ENCODE results near the gene ETS2. TPM values are rescaled to one million over a fixed set of nuclear protein-coding genes. Genes with fewer than 3 reads are reported as not detected.

The ETS2 gene
- total RNA-seq, 1 experiment from 2014 or later: 132 TPM

DNA sequence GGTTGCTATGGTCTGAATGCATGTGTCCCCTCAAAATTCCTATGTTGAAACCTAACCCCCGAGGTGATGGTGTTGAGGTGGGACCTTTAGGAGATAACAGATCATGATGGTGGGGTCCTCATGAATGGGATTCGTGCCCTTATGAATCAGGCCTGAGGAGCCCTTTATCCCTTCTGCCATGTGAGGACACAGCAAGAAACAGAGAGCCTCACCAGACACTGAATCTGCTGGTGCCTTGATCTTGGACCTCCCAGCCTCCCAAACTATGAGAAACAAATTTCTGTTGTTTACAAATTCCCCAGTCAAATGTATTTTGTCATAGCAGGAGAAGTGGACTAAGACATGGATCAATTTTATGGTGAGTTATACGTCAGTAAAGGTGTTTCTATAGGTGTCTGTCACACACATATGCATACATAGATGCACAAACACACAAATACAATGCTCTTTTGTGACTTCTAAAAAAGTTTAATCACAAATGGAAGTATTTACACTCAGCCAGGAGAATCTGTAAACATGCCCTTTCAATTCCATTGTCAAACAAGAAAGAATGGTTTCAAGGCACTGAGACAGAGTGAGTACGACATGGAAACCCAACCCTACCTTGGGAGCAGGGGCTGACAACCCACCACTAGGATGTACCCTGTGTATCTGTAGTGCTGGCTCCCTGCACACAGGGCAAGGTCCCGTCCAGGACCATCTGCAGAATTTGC is 5.5 kb upstream of the ETS2 start:
- H3K9me3 ChIP-seq (ENCODE audit: control insufficient read depth, insufficient read depth, low read depth, low read length): no peaks in the 10 kb centered on the region
- H3K4me3 ChIP-seq (ENCODE audit: low read depth in 2 of 2, low read length in 2 of 2): no peak overlapping the region
- in situ Hi-C loops (cut with HindIII; ENCODE audit: low pct_unique_long_range_greater_than_20kb, low sequenced_read_pairs): no loop called here
- peaks cover 80% of the 10 kb centered on the region for H3K4me1 ChIP-seq (ENCODE audit: control insufficient read depth, insufficient read depth, low read length)
- DNase-seq (ENCODE audit: low read depth, low spot score) (no peak), ATAC-seq (no peak)
- ChIA-PET POLR2A (no interaction called here), CTCF (no interaction called here)
- H3K27me3 ChIP-seq (ENCODE audit: control insufficient read depth, insufficient read depth, low read length): no peaks in the 10 kb centered on the region
- H3K27ac ChIP-seq (ENCODE audit: low read length): peak overlapping the region; percentile 99
- intact Hi-C loops (cut with micrococcal nuclease; ENCODE audit: unreplicated experiment): loop anchor here (10.0 kb wide), 1 partner anchor 285 kb away; no protein-coding TSS in a partner anchor
- TF ChIP-seq, protein P1, sequence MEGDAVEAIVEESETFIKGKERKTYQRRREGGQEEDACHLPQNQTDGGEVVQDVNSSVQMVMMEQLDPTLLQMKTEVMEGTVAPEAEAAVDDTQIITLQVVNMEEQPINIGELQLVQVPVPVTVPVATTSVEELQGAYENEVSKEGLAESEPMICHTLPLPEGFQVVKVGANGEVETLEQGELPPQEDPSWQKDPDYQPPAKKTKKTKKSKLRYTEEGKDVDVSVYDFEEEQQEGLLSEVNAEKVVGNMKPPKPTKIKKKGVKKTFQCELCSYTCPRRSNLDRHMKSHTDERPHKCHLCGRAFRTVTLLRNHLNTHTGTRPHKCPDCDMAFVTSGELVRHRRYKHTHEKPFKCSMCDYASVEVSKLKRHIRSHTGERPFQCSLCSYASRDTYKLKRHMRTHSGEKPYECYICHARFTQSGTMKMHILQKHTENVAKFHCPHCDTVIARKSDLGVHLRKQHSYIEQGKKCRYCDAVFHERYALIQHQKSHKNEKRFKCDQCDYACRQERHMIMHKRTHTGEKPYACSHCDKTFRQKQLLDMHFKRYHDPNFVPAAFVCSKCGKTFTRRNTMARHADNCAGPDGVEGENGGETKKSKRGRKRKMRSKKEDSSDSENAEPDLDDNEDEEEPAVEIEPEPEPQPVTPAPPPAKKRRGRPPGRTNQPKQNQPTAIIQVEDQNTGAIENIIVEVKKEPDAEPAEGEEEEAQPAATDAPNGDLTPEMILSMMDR (IDR thresholded peaks at IDR 0.05): no peak
- TF ChIP-seq, protein P2, sequence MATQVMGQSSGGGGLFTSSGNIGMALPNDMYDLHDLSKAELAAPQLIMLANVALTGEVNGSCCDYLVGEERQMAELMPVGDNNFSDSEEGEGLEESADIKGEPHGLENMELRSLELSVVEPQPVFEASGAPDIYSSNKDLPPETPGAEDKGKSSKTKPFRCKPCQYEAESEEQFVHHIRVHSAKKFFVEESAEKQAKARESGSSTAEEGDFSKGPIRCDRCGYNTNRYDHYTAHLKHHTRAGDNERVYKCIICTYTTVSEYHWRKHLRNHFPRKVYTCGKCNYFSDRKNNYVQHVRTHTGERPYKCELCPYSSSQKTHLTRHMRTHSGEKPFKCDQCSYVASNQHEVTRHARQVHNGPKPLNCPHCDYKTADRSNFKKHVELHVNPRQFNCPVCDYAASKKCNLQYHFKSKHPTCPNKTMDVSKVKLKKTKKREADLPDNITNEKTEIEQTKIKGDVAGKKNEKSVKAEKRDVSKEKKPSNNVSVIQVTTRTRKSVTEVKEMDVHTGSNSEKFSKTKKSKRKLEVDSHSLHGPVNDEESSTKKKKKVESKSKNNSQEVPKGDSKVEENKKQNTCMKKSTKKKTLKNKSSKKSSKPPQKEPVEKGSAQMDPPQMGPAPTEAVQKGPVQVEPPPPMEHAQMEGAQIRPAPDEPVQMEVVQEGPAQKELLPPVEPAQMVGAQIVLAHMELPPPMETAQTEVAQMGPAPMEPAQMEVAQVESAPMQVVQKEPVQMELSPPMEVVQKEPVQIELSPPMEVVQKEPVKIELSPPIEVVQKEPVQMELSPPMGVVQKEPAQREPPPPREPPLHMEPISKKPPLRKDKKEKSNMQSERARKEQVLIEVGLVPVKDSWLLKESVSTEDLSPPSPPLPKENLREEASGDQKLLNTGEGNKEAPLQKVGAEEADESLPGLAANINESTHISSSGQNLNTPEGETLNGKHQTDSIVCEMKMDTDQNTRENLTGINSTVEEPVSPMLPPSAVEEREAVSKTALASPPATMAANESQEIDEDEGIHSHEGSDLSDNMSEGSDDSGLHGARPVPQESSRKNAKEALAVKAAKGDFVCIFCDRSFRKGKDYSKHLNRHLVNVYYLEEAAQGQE (IDR thresholded peaks at IDR 0.05; ENCODE audit: insufficient read depth in 1 of 2, low read depth in 2 of 2, low read length in 1 of 2): no peak
- TF ChIP-seq POLR2AphosphoS5 (IDR thresholded peaks at IDR 0.05; ENCODE audit: low read depth, low read length): no peak
- TF ChIP-seq SIN3A (IDR thresholded peaks at IDR 0.05; ENCODE audit: borderline replicate concordance, insufficient read depth, low read depth, low read length): no peak
- TF ChIP-seq TCF7L2 (IDR thresholded peaks at IDR 0.05; ENCODE audit: low read depth, low read length): no peak
- no TSS peak for BruUV-seq (replicated peaks)
- H3K36me3 ChIP-seq (ENCODE audit: control insufficient read depth, insufficient read depth, low read length): no peaks in the 10 kb centered on the region

DNA sequence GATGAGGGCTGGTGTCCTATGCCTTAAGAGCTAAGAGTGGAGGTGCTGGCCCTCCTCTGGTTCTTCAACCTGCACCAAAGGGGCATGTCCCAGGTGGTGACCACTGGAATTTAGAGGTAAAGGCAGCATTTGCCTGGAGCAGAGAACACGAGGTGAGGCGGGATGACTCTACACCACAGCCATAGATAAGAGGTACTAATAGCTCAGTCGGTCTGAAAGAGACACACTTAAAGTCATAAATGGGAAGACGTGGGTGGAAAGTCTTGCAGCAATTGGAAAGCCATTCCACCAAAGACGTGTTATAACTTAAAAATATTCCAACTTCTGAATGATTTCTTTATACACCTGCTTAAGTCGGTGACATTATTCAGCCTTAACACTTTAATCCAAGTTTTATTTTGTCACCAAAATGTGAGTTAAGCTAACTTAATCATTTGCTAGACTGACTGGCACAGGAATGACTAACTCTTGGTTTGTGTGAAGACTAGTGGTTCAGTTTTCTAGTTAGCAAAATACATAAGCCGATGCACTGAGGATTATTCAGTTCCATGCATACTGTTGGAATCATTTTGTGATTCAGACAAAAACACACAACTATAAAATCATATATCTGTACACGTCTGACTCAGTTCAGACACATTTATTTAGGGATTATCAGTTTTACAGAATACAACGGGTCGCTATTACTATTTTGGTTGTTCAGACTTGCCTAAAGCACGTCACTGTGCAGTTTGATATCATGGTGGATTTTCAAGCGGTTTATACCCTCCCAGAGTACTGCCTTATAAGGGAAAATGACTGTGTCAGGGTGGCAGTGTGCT is 4.6 kb upstream of the ETS2 start:
- no TSS peak for BruUV-seq (replicated peaks)
- ATAC-seq: no peak
- Histone ChIP-seq H3K4me1 (ENCODE audit: control insufficient read depth, insufficient read depth, low read length) (peaks cover 72% of the 10 kb centered on the region), H3K27me3 (ENCODE audit: control insufficient read depth, insufficient read depth, low read length) (no peaks in the 10 kb centered on the region), H3K4me3 (ENCODE audit: low read depth in 2 of 2, low read length in 2 of 2) (no peak overlapping the region), H3K27ac (ENCODE audit: low read length) (peak overlapping the region; percentile 99), H3K9me3 (ENCODE audit: control insufficient read depth, insufficient read depth, low read depth, low read length) (no peaks in the 10 kb centered on the region), H3K36me3 (ENCODE audit: control insufficient read depth, insufficient read depth, low read length) (no peaks in the 10 kb centered on the region; the same call in 1 of the 2 replicates)
- CTCF ChIA-PET: no interaction called here
- POLR2A ChIA-PET: no interaction called here
- intact Hi-C loops (cut with micrococcal nuclease; ENCODE audit: unreplicated experiment) (loop anchor here (10.0 kb wide), 1 partner anchor 286 kb away; no protein-coding TSS in a partner anchor), in situ Hi-C loops (cut with HindIII; ENCODE audit: low pct_unique_long_range_greater_than_20kb, low sequenced_read_pairs) (no loop called here)
- TF ChIP-seq TCF7L2 (IDR thresholded peaks at IDR 0.05; ENCODE audit: low read depth, low read length): 0 out of 2 replicates have a peak, but pooled peaks have one; percentile 10
- TF ChIP-seq, protein P1 (IDR thresholded peaks at IDR 0.05): no peak
- no peak for DNase-seq (ENCODE audit: low read depth, low spot score)
